Pulmonary artery endothelial cell (primary cell): ENCODE data around the gene ARL2. TPM values are rescaled to one million over a fixed set of nuclear protein-coding genes. Genes with fewer than 3 reads are reported as not detected.
"Not testable (repeated sequence)": the region's sequence is repeated elsewhere in the genome, so short reads cannot be mapped to it uniquely, and the experiment has no call there.

Experiments used
- DNase-seq: peaks from one replicate; pipeline ENCODE4 v3.0.0-alpha.2; 2011; ENCODE audit warnings: low read depth, low spot score
- total RNA-seq: library from RNA; depleted of rRNA; stranded (reverse); fragments of >200 nt; gene quantifications from 2 replicates; pipeline ENCODE4 v1.2.3, GENCODE V29; 2014

ARL2 gene
- total RNA-seq, 1 donor from 2014 or later, result 124 TPM

DNA sequence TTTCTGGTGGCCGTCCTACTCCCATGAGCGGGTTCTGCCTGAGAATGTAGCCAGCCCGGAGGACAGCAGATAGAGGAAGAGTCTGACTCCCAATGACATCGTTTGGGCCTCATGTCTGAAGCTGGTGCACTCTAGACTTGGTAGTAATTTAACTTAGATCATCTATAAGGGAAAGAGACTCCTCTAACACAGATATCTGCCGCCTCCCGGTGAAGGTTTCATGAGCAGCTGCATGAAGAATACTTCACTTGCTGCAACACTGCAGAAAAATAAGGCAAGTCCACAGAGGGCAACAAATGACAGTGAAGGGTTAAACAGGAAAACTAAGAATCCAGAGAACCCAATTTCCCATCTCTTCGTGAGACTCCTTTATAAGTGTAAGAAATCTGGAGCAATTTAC lies 5.9 kb upstream of the ARL2 start:
- no peak for DNase-seq

DNA sequence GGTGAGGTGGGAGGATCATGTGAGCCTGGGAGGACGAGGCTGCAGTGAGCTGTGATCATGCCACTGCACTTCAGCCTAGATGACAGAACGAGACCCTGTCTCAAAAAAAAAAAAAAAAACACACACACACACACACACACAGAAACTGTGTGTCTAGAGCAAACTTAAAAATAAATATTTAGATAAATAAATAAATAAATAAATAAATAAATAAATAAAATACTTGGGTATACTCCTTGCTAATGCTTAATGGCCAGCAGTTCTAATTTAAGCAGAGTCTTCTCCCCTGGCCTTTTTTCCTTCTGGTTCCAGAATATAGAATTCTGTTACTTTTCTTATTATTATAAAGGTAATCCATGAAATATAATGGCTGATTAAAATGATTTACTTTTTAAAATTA lies 5.1 kb upstream of the ARL2 start:
- no peak for DNase-seq

GRCh38 chr11:65013130-65013887 lies 651 bp upstream of the ARL2 start:
- peak; percentile 57 for DNase-seq

DNA sequence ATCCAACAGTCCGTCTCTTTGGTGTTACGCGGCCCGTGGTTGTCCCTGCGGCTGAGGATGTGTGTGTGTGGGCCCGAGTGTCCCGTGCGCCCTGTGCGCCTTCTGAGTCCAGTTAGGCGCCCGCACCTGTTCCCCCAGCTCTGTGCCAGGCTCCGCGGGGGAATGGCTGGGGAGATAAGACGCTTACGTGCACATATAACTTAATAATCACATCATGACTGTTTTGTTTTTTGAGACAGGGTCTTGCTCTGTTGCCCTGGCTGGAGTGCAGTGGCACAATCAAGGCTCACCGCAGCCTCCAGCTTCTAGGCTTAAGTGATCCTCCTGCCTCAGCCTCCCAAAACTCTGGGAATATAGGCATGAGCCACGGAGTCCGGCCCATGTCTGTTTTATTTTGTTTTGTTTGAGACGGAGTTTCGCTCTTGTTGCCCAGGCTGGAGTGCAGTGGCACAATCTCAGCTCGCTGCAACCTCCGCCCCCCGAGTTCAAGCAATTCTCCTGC lies 817 bp downstream of the ARL2 start:
- DNase-seq, result no peak

DNA sequence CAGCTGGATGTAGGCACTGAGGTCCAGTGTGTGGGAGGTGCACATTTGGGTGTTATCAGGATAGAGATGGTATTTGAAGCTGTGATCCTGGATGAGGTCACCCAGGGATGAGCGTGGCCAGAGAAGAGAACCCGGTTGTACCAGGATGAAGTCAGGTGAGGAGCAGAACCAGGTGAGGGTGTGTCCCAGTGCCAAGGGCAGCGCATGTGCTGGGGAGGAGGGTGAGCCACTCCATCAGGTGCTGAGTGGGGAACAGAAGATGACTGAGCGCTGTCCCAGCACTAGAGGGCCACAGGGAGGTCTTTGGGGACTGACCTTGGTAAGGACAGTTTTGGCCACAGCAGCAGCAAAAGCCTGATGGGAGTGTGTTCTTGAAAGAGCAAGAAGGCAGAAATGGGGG lies 2.7 kb downstream of the ARL2 start:
- DNase-seq, result no peak

DNA sequence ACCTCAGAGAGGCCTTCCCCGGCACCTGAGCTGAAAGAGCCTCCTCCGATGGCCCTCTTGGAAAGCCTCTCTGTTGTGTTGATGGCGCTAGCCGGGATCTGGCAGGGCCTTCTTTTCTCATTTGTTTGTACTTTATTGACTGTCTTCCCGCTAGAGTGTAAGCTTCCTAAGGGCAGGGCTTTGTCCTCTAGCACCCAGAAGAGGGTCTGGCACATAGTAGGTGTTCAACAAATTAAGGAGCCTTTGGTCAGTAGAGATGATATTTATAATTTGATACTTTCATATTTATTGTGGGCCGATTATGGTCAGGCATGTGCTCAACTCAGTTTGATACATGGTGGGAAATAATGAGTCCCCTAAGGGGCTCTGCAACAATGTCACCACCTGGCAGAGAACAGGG lies 4.0 kb downstream of the ARL2 start:
- DNase-seq, result no peak

DNA sequence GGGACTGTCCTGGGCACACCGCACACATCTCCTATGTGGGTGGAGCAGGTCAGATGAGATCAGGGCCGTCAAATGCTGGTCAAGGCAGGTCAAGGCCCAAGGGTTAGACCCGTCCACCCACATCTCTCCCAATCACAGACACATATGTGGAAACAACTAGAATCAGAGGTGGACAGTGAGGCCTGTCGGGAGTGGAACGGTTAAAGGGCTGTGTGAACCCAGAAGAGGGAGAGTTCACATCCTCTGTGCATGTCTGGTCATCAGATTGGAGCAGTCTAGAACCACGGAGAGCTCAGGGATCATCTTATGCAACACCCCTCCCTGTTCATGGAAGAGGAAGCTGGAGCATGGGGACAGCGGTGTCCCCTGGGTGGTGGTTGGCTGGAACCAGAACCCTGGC lies 5.9 kb downstream of the ARL2 start:
- DNase-seq, result no peak

DNA sequence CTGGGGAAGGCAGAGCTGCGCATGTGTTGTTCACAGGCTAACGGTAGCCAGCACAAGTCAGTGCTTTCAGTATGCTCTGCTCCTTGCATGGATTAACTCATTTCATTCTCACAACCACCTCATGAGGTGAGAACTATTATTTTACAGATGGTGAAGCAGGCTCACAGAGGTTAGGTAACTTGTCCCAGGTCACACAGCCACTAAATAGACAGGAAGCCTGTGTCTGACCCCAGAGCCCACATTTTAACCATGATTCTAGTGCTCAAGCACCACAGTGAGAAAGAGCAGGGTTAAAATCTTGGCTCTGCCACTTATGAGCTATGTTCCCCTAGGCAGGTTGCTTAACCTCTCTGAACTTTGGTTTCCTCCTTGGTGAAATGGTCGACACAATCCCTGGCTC lies 7.0 kb downstream of the ARL2 start:
- no peak for DNase-seq

DNA sequence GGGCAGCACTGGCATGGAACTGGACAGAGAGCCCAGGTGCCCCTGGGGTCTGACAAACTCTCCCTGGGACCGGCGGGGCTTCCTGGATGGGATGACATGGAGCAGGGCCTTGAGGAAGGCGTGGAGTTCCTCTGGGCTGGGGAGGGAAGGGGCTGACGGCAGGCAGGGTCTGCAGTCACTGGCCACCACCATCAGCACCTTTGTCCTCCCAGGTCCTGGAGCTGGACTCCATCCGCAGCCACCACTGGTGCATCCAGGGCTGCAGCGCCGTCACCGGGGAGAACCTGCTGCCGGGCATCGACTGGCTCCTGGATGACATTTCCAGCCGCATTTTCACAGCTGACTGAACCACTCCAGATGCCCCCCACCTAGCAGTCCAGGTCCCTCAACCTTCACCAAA lies 7.5 kb downstream of the ARL2 start:
- DNase-seq, result no peak

- not testable (repeated sequence) for DNase-seq
These were observed 9.5 kb downstream of the ARL2 start for GRCh38 chr11:65023502-65023901.

DNA sequence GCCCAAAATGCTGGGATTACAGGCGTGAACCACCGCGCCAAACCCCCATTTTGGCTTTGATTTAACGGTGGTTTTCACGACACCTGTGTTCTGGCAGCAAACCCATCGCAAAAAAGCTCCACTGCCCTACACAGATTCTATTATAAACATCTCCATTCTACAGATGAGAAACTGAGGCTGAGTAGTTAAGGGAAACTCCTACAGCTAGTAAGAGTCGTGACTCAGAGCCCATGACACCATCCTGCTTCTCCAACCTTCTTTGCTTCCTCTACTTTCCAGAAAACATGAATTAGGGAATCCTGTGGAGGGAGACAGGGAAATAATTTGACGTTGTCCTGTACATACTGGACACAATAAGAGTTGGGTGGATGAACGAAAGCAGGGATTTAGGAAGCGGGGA lies 12.8 kb downstream of the ARL2 start:
- DNase-seq, result no peak

- peak; percentile 88 for DNase-seq
These were observed 13.5 kb downstream of the ARL2 start, which contains the start of gene SNX15 for GRCh38 chr11:65027213-65028067. TSS of gene SNX15 (plus strand) at chr11:65027439. CDS start at chr11:65027538, 99 bp downstream.

DNA sequence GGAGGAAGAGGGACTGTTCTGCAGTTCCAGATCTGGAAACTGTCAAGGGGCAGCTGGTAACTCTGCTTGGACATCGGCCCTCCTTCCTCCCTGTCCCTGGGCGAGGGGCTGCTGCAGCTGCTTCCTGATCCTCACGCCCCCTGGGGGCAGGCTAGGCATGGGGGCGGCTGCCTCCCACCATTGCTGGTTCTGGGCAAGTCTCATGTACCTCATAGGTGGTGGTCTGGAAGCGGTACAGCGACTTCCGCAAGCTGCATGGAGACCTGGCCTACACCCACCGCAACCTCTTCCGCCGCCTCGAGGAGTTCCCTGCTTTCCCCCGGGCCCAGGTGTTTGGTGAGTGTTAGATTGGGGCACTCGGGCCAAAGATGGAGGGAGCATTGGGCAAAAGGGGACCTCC lies 18.3 kb downstream of the ARL2 start:
- DNase-seq, result no peak

- DNase-seq, result no peak
These were observed 20.5 kb downstream of the ARL2 start for GRCh38 chr11:65034423-65034822.

DNA sequence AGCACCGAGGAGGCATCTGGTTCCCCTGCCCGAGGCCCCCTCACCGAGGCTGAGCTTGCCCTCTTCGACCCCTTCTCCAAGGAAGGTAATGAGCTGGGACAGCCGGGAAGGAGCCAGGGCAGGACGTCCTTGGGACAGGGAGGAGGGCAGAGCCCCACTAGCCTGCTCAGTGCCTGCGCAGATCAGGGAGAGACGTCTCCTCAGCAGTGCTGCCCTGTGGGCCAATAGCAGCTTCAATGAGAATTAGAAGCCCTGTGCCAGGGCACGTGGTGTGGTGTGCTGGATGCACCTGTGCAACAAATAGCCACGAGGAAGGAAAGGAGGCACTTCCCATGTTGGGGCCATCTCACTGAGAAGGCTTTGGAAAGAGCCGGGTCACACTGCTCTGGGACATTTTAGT lies 21.6 kb downstream of the ARL2 start:
- DNase-seq, result no peak

DNA sequence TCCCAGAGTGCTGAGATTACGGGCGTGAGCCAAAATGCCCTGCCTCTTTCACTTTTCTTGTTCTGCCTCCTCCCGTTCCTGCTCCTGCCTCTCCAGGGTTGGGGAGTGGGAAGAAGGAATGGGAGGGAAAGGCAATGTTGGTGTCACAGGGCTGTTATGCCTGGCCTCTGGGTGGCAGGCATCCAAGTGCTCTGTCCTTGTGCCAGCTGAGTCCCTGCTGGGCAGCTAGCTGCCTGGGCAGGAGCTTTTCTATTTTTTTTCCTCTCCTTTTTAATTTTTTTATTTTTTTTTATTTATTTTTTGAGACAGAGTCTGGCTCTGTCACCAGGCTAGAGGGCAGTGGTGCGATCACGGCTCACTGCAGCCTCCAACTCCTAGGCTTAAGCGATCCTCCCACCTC lies 23.0 kb downstream of the ARL2 start:
- no peak for DNase-seq

DNA sequence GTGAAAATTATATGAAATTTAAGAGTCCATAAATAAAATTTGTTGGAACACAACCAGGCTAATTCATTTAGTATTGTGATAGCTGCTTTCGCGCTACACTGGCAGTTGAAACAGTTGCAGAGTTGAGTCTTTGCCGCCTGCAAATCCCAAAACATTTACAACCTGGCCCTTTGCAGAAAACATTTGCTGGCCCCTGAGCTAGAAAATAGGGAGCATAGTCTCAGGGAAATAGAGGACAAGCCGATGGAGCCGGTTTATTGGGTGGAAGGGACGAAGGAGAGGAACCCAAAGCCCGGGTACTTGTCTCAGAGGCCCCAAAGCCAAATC lies 26.5 kb downstream of the ARL2 start:
- no peak for DNase-seq

DNA sequence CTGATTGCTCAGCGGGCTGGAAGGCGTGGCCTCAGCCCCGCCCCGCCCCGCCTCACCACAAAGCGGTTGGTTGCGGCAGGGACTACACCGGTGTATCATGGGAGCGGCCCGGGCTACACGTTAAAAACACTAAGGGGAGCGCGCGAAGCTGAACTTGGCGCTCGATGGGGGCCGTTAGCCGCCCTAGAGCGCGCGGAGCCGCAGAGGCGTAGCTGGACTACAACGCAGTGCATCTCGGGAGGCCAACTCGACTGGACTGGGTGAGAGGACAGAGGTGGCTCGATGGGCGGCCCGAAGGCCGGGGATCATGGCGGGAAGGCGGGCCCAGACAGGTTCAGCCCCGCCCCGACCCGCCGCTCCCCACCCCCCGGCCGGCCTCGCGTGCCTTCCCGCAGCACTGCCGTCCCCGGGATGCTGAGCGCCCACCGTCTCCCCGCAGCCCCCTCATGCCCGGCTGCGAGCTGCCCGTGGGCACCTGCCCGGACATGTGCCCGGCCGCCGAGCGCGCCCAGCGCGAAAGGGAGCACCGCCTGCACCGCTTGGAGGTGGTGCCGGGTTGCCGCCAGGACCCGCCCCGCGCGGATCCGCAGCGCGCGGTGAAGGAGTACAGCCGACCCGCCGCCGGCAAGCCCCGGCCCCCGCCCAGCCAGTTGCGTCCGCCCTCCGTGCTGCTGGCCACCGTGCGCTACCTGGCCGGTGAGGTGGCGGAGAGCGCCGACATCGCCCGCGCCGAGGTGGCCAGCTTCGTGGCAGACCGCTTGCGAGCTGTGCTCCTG lies 27.1 kb downstream of the ARL2 start, which contains the start of gene SAC3D1:
Gene SAC3D1, plus strand, starts transcription at position 364 of the 776 bp plus-strand sequence. Its CDS starts 83 bp downstream, at position 447.
- peak; percentile 65 for DNase-seq

GRCh38 chr11:65042891-65043290 lies 28.9 kb downstream of the ARL2 start:
- no peak for DNase-seq

DNA sequence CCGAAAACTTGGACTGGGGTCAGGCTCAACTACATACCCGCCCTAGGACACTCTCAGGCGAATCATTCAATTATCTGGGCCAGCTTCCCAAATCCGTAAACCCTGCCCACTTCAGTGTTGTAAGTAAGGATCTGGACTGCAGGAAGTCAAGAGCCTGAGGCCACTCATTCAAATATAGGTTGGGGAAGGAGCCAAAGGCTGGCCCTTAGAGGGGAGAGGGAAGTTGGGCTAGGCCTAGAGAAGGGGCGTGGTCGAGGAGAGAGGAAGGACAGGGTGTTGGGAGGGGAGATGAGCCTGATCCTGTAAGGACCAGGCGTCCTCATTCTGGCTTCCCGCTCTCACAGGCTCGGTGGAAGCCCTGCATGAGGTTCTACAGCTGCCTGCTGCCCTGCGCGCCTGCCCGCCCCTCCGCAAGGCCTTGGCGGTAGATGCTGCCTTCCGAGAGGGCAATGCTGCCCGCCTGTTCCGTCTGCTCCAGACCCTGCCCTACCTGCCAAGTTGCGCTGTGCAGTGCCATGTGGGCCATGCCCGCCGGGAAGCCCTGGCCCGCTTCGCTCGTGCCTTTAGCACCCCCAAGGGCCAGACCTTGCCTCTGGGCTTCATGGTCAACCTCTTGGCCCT lies 30.0 kb downstream of the ARL2 start:
- DNase-seq, result no peak

DNA sequence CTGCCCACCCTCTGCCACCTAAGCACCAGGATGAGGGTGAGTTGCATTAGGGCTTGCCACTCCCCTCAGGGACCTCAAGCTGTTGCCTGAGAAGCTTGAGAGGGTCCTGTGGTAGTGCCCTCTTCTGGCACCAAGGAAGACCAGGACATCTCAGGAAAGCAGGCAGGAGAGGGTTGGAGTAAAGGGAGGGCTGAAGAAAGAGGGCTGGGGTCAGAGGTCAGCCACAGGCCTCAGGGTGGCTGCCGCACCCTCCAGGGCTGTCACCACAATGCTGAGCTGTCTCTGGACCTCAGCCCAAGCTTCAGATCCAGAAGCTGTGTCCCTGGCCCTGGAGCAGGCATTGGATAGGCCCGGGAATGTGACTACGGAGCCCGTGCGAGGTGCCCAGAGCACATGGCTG lies 31.1 kb downstream of the ARL2 start:
- DNase-seq, result no peak
